Spleen (tissue), 11 donors: Measurements from ENCODE around the gene SYCN. TPM values are rescaled to one million over a fixed set of nuclear protein-coding genes. Genes with fewer than 3 reads are reported as not detected.
"Not testable (repeated sequence)": the region's sequence is repeated elsewhere in the genome, so short reads cannot be mapped to it uniquely, and the experiment has no call there.

Source experiments
- DNase-seq: peaks from one replicate; pipeline ENCODE4 v3.0.0-alpha.2; 2020
- H3K27ac ChIP-seq, 8 donors: fragments of 200-600 bp; sonication (generic) in 7 of 8; 1 replicate in 4 of 8; 2 replicates in 4 of 8; pipeline versions ENCODE4 v1.5.0 to v1.8.0; 2016 to 2021; ENCODE audit warnings: inconsistent platforms in 4 of 8, mild to moderate bottlenecking in 4 of 8, moderate library complexity in 1 of 8
- H3K27me3 ChIP-seq, 7 donors: fragments of 200-600 bp; sonication (generic) in 6 of 7; replicated peaks in 1 of 7; 1 replicate in 4 of 7; 2 replicates in 3 of 7; pipeline versions ENCODE4 v1.5.0 to v1.8.0; 2016 to 2021; ENCODE audit warnings: inconsistent platforms in 3 of 7, mild to moderate bottlenecking in 1 of 7
- H3K36me3 ChIP-seq, 6 donors: fragments of 200-600 bp; sonication (generic) in 5 of 6; 1 replicate in 4 of 6; 2 replicates in 2 of 6; pipeline versions ENCODE4 v1.5.0 to v1.8.0; 2016 to 2021; ENCODE audit warnings: inconsistent platforms in 2 of 6
- H3K4me1 ChIP-seq, 6 donors: fragments of 200-600 bp; sonication (generic) in 5 of 6; 1 replicate in 3 of 6; 2 replicates in 3 of 6; pipeline versions ENCODE4 v1.5.0 to v1.8.0; 2016 to 2021; ENCODE audit warnings: inconsistent platforms in 3 of 6
- H3K4me3 ChIP-seq, 8 donors: fragments of 200-600 bp; sonication (generic) in 7 of 8; 1 replicate in 4 of 8; 2 replicates in 4 of 8; pipeline versions ENCODE4 v1.5.0 to v1.8.0; 2016 to 2021; ENCODE audit warnings: inconsistent platforms in 4 of 8, mild to moderate bottlenecking in 4 of 8, moderate library complexity in 2 of 8
- H3K9me3 ChIP-seq, 8 donors: fragments of 200-600 bp; sonication (generic) in 7 of 8; 1 replicate in 4 of 8; 2 replicates in 4 of 8; pipeline versions ENCODE4 v1.5.0 to v1.8.0; 2016 to 2021; ENCODE audit warnings: inconsistent platforms in 4 of 8
- POLR2A ChIP-seq, 3 donors: fragments of 450-650 bp; IDR thresholded peaks; one replicate each; pipeline ENCODE4 v1.5.1; 2017; ENCODE audit warnings: antibody characterized with exemption in 3 of 3, mild to moderate bottlenecking in 1 of 3
- POLR2AphosphoS5 ChIP-seq, 3 donors: sonication (generic); formaldehyde crosslinking; IDR thresholded peaks; one replicate each; pipeline ENCODE4 v1.5.1; 2017; ENCODE audit warnings: antibody characterized with exemption in 3 of 3
- WGBS, 5 donors: extraction: QIAGEN DNeasy Blood & Tissue Kit in 3 of 5; methylation state at CpG; one replicate each; pipeline versions ENCODE4 v1.1.5 to v1.1.7; 2013 to 2018; 5-methylcytosine and 5-hydroxymethylcytosine counted together
- intact Hi-C: fragments of 100-400 bp; cut with DNase I; formaldehyde crosslinking; loops from one replicate; pipeline ENCODE4 v1.15.0; 2023; ENCODE audit warnings: low total_unique reads
- polyA plus RNA-seq, 3 donors: library from polyadenylated mRNA; stranded (reverse); fragments of 200-250 nt; gene quantifications; one replicate each; pipeline ENCODE4 v1.2.1, GENCODE V29; 2013
- total RNA-seq, 7 donors: library from RNA; depleted of rRNA in 3 of 7; stranded (reverse); fragments of >200 nt in 3 of 7; fragmentation: NEBNext Ultra II Directional in 4 of 7; extraction: Animal tissue kit (Norgen Biotek cat#: 25700) in 4 of 7; gene quantifications; one replicate each; pipeline versions ENCODE4 v1.1.0 to v1.2.1, GENCODE V29; 2016 to 2021
- TF ChIP-seq, protein P1 (sequence below), 11 experiments: fragments of 200-600 bp in 7 of 11; fragments of 450-650 bp in 4 of 11; sonication (generic) in 4 of 11; IDR thresholded peaks in 8 of 11; conservative IDR thresholded peaks in 3 of 11; 1 replicate in 7 of 11; 2 replicates in 4 of 11; pipeline versions ENCODE4 v1.4.0 to v1.8.0; 2016 to 2021; ENCODE audit warnings: antibody characterized with exemption in 11 of 11, inconsistent platforms in 4 of 11, mild to moderate bottlenecking in 1 of 11
- donor health status: healthy with polysubstance abuse.
- donor health status: DM: no; HTN: no; CAD: no; lungs with moderate emphysema.
- donor health status: DM: no; HTN: no; CAD: no.
- donor health status: Bipolar disorder and iron deficiency.
- donor health status: healthy.
- donor health status: DM: no; HTN: no; CAD: no.
- donor health status: DM: yes; HTN: yes; CAD: no.

The SYCN gene
- total and polyA plus RNA-seq, 10 donors, result not detected

DNA sequence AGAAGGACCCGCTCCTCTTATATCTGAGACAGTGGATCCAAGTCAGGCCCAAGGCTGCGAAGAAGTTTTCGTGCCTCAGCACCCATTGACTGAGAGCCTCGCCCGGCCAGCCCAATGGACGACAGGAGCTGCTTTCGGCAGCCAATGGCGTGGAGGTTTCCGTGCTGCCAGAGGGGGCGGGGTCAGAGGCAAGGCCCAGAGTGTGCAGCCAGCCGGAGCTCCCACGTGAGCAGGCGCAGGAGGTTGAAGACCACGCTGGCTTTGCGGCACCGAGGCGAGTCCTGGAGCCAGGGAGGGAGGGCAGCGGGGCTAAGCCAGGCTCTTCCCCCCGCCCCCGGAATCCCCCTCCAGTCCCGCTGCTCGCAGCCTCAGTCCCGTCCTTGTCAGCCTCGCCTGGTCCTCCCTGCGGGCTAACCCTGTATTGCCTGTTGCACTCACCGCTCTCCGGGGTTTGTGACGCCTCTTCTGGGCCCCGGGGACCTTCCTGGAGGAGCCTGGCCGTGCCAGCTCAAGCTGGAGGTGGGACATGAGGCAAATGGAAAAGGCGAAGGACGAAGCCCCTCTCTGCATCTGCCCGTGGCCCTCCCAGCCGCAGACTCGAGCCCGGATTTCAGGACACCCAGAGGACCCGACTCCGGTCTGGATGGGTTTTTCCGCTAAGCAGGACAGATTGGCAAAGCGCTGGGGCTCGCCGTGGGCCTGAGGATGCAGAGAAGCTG lies 43.0 kb upstream of the SYCN start:
- Histone ChIP-seq H3K36me3 (no peaks in the 10 kb centered on the region), H3K4me1 (peaks cover 0 to 16% (median 9%) of the 10 kb centered on the region in 6 donors), H3K4me3 (peak overlapping the region in 3 of 8 donors; percentile 7 to 39 (median 11)), H3K9me3 (no peaks in the 10 kb centered on the region), H3K27ac (no peak overlapping the region), H3K27me3 (peaks cover 0 to 51% (median 23%) of the 10 kb centered on the region in 7 donors)
- no peak for TF ChIP-seq POLR2AphosphoS5 (IDR thresholded peaks at IDR 0.05)
- TF ChIP-seq, protein P1, sequence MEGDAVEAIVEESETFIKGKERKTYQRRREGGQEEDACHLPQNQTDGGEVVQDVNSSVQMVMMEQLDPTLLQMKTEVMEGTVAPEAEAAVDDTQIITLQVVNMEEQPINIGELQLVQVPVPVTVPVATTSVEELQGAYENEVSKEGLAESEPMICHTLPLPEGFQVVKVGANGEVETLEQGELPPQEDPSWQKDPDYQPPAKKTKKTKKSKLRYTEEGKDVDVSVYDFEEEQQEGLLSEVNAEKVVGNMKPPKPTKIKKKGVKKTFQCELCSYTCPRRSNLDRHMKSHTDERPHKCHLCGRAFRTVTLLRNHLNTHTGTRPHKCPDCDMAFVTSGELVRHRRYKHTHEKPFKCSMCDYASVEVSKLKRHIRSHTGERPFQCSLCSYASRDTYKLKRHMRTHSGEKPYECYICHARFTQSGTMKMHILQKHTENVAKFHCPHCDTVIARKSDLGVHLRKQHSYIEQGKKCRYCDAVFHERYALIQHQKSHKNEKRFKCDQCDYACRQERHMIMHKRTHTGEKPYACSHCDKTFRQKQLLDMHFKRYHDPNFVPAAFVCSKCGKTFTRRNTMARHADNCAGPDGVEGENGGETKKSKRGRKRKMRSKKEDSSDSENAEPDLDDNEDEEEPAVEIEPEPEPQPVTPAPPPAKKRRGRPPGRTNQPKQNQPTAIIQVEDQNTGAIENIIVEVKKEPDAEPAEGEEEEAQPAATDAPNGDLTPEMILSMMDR (IDR thresholded peaks at IDR 0.05 in 8 of 11, conservative IDR thresholded peaks at IDR 0.05 in 3 of 11), result no peak
- no peak for TF ChIP-seq POLR2A (IDR thresholded peaks at IDR 0.05)
- intact Hi-C loops, result no loop called here
- DNase-seq, result peak; percentile 75
- 26 to 42% (median 32%) methylated on average over 10 to 42 of the region's 42 CpGs for WGBS, 5 donors

DNA sequence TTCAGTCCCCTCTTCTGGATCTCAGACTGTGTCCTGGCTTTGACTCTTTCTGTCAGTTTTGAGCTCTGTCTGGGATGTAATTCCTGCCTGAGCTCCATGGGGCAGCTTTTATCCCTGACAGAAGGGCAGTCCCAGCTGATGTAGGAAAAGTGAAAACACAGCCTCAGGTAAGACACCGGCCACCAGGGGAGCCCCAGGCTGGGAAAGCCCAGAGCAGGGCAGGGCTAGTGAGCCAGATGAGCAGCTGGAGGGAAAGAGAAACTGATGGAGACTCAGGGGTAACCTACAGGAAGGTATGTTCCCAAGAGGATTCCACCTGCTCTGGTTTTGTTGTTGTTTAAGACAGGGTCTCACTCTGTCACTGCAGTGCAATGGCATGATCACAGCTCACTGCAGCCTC lies 41.1 kb upstream of the SYCN start:
- H3K4me3 ChIP-seq, intact Hi-C loops, H3K9me3 ChIP-seq, H3K36me3 ChIP-seq, H3K27ac ChIP-seq, DNase-seq: not testable (repeated sequence)
- Histone ChIP-seq H3K4me1 (peaks cover 0 to 16% (median 9%) of the 10 kb centered on the region in 6 donors), H3K27me3 (peaks cover 0 to 43% (median 23%) of the 10 kb centered on the region in 7 donors)
- no CpG with 5 or more reads among the region's 1 CpG for WGBS, 5 donors

DNA sequence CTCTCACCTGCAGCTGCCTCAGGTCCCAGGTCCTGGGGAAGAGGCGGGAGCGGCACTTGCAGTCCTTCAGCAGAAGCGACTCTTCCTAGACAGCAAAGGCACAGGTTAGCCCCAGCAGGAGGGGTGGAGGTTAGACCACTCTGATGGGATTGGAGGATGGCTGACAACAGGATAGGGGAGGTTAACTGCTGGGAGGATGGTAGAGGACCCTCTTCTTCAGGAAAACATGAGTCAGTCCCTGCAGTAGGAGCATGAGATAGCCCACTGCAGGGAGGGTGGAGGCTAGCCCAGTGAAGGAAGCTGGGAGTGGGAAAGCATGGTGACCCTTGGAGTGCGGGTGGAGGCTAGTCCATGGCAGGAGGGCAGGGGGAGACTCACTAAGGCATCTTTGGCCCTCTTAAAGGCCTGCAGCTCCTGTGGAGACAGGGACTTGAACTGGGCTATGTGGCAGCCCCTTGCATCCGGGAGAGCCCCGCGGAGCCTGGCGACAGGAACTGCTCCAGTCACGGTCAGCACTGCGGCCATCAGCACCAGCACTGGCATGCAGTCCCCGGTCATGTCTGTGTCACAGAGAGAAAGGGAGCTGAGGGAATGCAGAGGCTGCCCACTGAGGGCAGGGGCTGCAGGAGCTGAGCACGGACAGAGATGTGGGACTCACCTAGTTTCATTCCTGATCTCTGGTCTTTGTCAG lies 40.5 kb upstream of the SYCN start, which contains the start of gene IFNL3:
Gene IFNL3, minus strand, starts transcription at position 597 of the 691 bp plus-strand sequence. Its CDS starts 39 bp downstream, at position 558.
- Histone ChIP-seq H3K27me3 (peaks cover 0 to 36% (median 23%) of the 10 kb centered on the region in 7 donors), H3K4me1 (peaks cover 0 to 16% (median 9%) of the 10 kb centered on the region in 6 donors)
- H3K4me3 ChIP-seq, H3K36me3 ChIP-seq, H3K9me3 ChIP-seq, H3K27ac ChIP-seq, DNase-seq, intact Hi-C loops: not testable (repeated sequence)
- whole genome bisulfite sequencing, 5 donors, result 87 to 100% (median 89%) methylated on average over 4 to 11 of the region's 12 CpGs

DNA sequence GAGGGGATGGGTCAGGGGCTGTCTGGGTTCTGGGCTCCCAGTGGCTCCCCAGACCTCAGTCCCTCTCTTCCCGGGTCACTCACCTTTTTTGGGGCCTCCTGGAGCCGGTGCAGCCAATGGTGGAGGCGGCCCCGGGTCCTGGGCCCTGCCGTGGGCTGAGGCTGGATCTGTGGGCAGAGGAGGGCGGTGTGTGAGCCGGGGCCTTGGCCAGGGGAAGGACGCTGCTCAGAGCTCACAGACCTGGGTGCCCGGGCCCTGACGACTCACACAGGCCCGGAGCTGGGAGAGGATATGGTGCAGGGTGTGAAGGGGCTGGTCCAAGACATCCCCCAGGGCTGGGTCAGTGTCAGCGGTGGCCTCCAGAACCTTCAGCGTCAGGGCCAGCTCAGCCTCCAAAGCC lies 39.7 kb upstream of the SYCN start:
- H3K9me3 ChIP-seq, H3K27ac ChIP-seq, intact Hi-C loops, DNase-seq, H3K4me3 ChIP-seq, H3K36me3 ChIP-seq: not testable (repeated sequence)
- peaks cover 0 to 16% (median 9%) of the 10 kb centered on the region in 6 donors for H3K4me1 ChIP-seq
- peaks cover 0 to 28% (median 20%) of the 10 kb centered on the region in 7 donors for H3K27me3 ChIP-seq
- WGBS, 5 donors, result 75 to 92% (median 84%) methylated on average over 8 to 13 of the region's 13 CpGs

DNA sequence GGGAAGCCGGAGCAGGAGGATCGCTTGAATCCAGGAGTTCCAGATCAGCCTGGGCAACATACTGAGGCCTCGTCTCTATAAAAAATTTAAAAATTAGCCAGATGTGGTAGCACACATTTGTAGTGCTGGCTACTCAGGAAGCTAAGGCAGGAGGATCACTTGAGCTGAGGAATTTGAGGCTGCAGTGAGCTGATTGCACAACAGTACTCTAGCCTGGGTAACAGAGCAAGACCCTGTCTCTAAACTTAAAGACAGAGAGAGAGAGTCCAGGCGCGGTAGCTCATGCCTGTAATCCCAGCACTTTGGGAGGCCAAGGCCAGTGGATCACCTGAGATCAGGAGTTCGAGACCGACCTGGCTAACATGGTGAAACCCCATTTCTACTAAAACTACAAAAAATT lies 36.4 kb upstream of the SYCN start:
- 83 to 93% (median 88%) methylated on average over 7 of the region's 7 CpGs for WGBS, 5 donors
- intact Hi-C loops, result no loop called here
- TF ChIP-seq POLR2A (IDR thresholded peaks at IDR 0.05), result no peak
- TF ChIP-seq, protein P1 (IDR thresholded peaks at IDR 0.05 in 8 of 11, conservative IDR thresholded peaks at IDR 0.05 in 3 of 11), result no peak
- TF ChIP-seq POLR2AphosphoS5 (IDR thresholded peaks at IDR 0.05), result no peak
- Histone ChIP-seq H3K9me3 (no peaks in the 10 kb centered on the region), H3K4me3 (no peak overlapping the region), H3K4me1 (peaks cover 0 to 14% (median 11%) of the 10 kb centered on the region in 6 donors), H3K36me3 (no peaks in the 10 kb centered on the region), H3K27ac (no peak overlapping the region), H3K27me3 (peaks cover 0 to 25% (median 0%) of the 10 kb centered on the region in 7 donors)
- DNase-seq, result no peak
